ENCODE data around the gene CDK18.

CDK18 gene

GRCh38 chr1:205577874-205578658 lies 73.6 kb downstream of the CDK18 start:
- Mint-ChIP-seq H3K4me1 (peaks cover 8% of the 10 kb centered on the region), H3K27me3 (peaks cover 6% of the 10 kb centered on the region), H3K36me3 (no peaks in the 10 kb centered on the region), H3K27ac (no peak overlapping the region), H3K9me3 (no peaks in the 10 kb centered on the region), H3K4me3 (no peak overlapping the region)
- ATAC-seq (ENCODE audit: low read depth) (no peak), DNase-seq (ENCODE audit: low spot score in 2 of 2) (no peak)

- H3K27me3 Mint-ChIP-seq, result peaks cover 6% of the 10 kb centered on the region
- no peak overlapping the region for H3K4me3 Mint-ChIP-seq
- no peak overlapping the region for H3K27ac Mint-ChIP-seq
- H3K9me3 Mint-ChIP-seq, result no peaks in the 10 kb centered on the region
- ATAC-seq (ENCODE audit: low read depth) (no peak), DNase-seq (ENCODE audit: low spot score in 2 of 2) (no peak)
- peaks cover 8% of the 10 kb centered on the region for H3K4me1 Mint-ChIP-seq
- no peaks in the 10 kb centered on the region for H3K36me3 Mint-ChIP-seq
Observed at GRCh38 chr1:205578780-205579571, 74.5 kb downstream of the CDK18 start.

GRCh38 chr1:205579711-205580110 lies 75.2 kb downstream of the CDK18 start:
- Mint-ChIP-seq H3K27ac (no peak overlapping the region), H3K9me3 (no peaks in the 10 kb centered on the region)
- no peak for DNase-seq (ENCODE audit: low spot score in 2 of 2)

GRCh38 chr1:205580140-205580922 lies 75.9 kb downstream of the CDK18 start:
- DNase-seq (ENCODE audit: low spot score in 2 of 2) (no peak), ATAC-seq (ENCODE audit: low read depth) (no peak)
- H3K4me3 Mint-ChIP-seq, result no peak overlapping the region
- H3K9me3 Mint-ChIP-seq, result no peaks in the 10 kb centered on the region
- peaks cover 8% of the 10 kb centered on the region for H3K4me1 Mint-ChIP-seq
- peaks cover 2% of the 10 kb centered on the region for H3K27me3 Mint-ChIP-seq
- H3K36me3 Mint-ChIP-seq, result no peaks in the 10 kb centered on the region
- no peak overlapping the region for H3K27ac Mint-ChIP-seq

More at GRCh38 chr1:205579711-205580110, 75.2 kb downstream of the CDK18 start:
- Mint-ChIP-seq H3K36me3 (no peaks in the 10 kb centered on the region), H3K27me3 (peaks cover 2% of the 10 kb centered on the region), H3K4me1 (peaks cover 8% of the 10 kb centered on the region), H3K4me3 (no peak overlapping the region)
- no peak for ATAC-seq (ENCODE audit: low read depth)

- no peak overlapping the region for H3K27ac Mint-ChIP-seq
- no peaks in the 10 kb centered on the region for H3K9me3 Mint-ChIP-seq
- H3K36me3 Mint-ChIP-seq, result no peaks in the 10 kb centered on the region
- DNase-seq (ENCODE audit: low spot score in 2 of 2), result no peak
- no peak overlapping the region for H3K4me3 Mint-ChIP-seq
- peaks cover 8% of the 10 kb centered on the region for H3K4me1 Mint-ChIP-seq
- peaks cover 2% of the 10 kb centered on the region for H3K27me3 Mint-ChIP-seq
- ATAC-seq (ENCODE audit: low read depth), result no peak
Observed at GRCh38 chr1:205580923-205581180, 76.4 kb downstream of the CDK18 start.

- DNase-seq (ENCODE audit: low spot score in 2 of 2), result no peak
- H3K4me3 Mint-ChIP-seq, result no peak overlapping the region
- no peak for ATAC-seq (ENCODE audit: low read depth)
- peaks cover 11% of the 10 kb centered on the region for H3K4me1 Mint-ChIP-seq
- no peaks in the 10 kb centered on the region for H3K36me3 Mint-ChIP-seq
- no peaks in the 10 kb centered on the region for H3K9me3 Mint-ChIP-seq
- no peak overlapping the region for H3K27ac Mint-ChIP-seq
- peaks cover 2% of the 10 kb centered on the region for H3K27me3 Mint-ChIP-seq
Observed at GRCh38 chr1:205581321-205581980, 77.0 kb downstream of the CDK18 start.

GRCh38 chr1:205582046-205582445 lies 77.6 kb downstream of the CDK18 start:
- H3K36me3 Mint-ChIP-seq, result no peaks in the 10 kb centered on the region
- DNase-seq (ENCODE audit: low spot score in 2 of 2) (no peak), ATAC-seq (ENCODE audit: low read depth) (no peak)
- H3K27ac Mint-ChIP-seq, result peak overlapping the region; percentile 14
- H3K27me3 Mint-ChIP-seq, result peaks cover 2% of the 10 kb centered on the region
- H3K4me1 Mint-ChIP-seq, result peaks cover 11% of the 10 kb centered on the region
- H3K9me3 Mint-ChIP-seq, result no peaks in the 10 kb centered on the region
- H3K4me3 Mint-ChIP-seq, result no peak overlapping the region

Data from memory B cell (primary cell).